Right atrium auricular region (tissue), 2 donors: Measurements from ENCODE around the gene CCDC116. TPM values are rescaled to one million over a fixed set of nuclear protein-coding genes. Genes with fewer than 3 reads are reported as not detected.

Source experiments
- DNase-seq: peaks from one replicate; pipeline ENCODE4 v3.0.0-alpha.2; 2019; ENCODE audit warnings: low spot score
- H3K27ac ChIP-seq, 2 donors: fragments of 200-600 bp; sonication (generic); 1 replicate in 1 of 2; 2 replicates in 1 of 2; pipeline ENCODE4 v1.5.1; 2016 to 2019
- H3K27me3 ChIP-seq, 2 donors: fragments of 200-600 bp; sonication (generic); one replicate each; pipeline versions ENCODE4 v1.5.1 to v1.6.0; 2017 to 2019
- H3K36me3 ChIP-seq: fragments of 200-600 bp; sonication (generic); one replicate; pipeline ENCODE4 v1.5.1; 2016
- H3K4me1 ChIP-seq, 2 donors: fragments of 200-600 bp; sonication (generic); one replicate each; pipeline versions ENCODE4 v1.5.1 to v1.6.0; 2017 to 2019
- H3K4me3 ChIP-seq, 2 donors: fragments of 200-600 bp; sonication (generic); 1 replicate in 1 of 2; 2 replicates in 1 of 2; pipeline ENCODE4 v1.5.1; 2017 to 2019; ENCODE audit warnings: mild to moderate bottlenecking in 1 of 2, moderate library complexity in 1 of 2
- H3K9me3 ChIP-seq, 2 donors: fragments of 200-600 bp; sonication (generic); one replicate each; pipeline ENCODE4 v1.5.1; 2019
- total RNA-seq, 2 donors: library from RNA; depleted of rRNA; stranded (reverse); fragments of >200 nt; gene quantifications; one replicate each; pipeline ENCODE4 v1.1.0, GENCODE V29; 2016
- TF ChIP-seq, protein P1 (sequence below), 2 donors: fragments of 200-600 bp; sonication (generic); IDR thresholded peaks; one replicate each; pipeline ENCODE4 v1.5.1; 2019; ENCODE audit warnings: antibody characterized with exemption in 2 of 2

The CCDC116 gene
- total RNA-seq, 2 donors from 2014 or later = not detected

DNA sequence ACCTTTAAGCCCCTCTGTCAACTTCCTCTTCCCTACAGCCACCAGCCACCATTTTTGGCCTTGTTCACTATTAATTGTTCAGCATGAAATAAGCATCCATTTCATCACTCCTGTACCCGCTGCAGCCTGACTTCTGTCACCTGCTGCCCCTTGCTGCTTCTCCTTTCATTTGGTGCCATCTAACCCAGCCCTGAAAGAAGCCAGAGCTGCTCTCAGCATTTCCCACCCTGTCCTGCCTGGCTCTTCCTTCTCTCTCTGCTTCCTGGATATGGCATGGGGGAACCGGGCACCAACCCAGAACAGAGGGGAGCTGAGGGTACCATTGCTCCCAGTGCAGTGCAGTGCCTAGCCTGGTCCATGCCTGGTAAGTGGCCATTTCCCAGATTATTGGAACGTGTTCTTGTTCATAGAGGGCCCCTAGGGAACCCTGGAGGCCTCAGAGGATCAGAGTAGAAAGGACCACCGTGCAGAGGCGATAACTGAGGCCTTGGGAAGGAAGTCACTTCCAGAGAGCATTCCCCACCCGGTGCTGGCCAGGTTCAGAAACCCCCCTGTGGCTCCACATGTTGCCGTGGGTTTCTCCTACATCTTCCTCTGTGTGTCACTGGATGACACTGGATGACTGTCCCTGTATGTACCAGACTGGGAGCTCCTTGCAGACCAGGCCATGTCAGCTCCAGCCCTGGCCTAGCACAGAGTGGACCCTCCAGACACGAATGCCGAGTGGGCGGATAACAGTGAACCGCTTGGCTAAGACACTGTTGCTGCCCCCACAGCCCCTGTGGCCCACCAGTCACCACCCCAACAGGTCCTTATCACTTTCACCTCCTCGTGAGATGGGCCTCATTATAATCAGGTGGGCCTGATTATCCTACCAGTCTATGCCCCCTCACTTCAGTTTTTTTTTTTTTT is 7.4 kb upstream of the CCDC116 start:
- H3K27ac ChIP-seq = no peak overlapping the region
- no peak overlapping the region for H3K4me3 ChIP-seq
- peaks cover 7% of the 10 kb centered on the region for H3K36me3 ChIP-seq
- no peaks in the 10 kb centered on the region for H3K27me3 ChIP-seq
- TF ChIP-seq, protein P1, sequence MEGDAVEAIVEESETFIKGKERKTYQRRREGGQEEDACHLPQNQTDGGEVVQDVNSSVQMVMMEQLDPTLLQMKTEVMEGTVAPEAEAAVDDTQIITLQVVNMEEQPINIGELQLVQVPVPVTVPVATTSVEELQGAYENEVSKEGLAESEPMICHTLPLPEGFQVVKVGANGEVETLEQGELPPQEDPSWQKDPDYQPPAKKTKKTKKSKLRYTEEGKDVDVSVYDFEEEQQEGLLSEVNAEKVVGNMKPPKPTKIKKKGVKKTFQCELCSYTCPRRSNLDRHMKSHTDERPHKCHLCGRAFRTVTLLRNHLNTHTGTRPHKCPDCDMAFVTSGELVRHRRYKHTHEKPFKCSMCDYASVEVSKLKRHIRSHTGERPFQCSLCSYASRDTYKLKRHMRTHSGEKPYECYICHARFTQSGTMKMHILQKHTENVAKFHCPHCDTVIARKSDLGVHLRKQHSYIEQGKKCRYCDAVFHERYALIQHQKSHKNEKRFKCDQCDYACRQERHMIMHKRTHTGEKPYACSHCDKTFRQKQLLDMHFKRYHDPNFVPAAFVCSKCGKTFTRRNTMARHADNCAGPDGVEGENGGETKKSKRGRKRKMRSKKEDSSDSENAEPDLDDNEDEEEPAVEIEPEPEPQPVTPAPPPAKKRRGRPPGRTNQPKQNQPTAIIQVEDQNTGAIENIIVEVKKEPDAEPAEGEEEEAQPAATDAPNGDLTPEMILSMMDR (IDR thresholded peaks at IDR 0.05) = no peak
- peaks cover 0 to 54% of the 10 kb centered on the region in 2 donors for H3K4me1 ChIP-seq
- DNase-seq = no peak
- no peaks in the 10 kb centered on the region for H3K9me3 ChIP-seq

DNA sequence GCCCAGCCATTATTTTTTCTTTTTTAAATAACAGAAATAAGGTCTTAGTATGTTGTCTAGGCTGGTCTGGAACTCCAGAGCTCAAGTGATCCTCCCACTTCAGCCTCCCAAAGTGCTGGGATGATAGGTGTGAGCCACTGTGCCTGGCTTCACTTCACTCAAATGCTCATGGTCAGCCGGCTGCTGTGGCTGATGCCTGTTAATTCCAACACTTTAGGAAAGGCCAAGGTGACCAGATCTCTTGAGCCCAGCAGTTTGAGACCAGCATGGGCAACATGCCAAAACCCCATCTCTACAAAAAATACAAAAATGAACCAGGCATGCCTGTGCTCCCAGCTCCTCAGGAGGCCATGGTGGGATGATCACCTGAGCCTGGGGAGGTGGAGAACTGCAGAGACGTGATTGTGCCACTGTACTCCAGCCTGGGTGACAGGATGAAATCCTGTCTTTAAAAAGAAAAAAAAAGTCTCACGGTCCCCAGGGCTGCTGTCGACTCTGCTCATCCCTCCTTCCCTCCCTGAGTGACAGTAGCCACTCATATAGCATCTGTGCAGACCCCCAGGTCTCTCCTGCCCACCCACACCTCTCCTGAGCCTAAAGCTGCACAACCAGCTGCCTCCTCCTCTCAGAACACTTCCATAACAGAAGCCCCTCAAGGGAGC is 6.4 kb upstream of the CCDC116 start:
- peaks cover 7% of the 10 kb centered on the region for H3K36me3 ChIP-seq
- no peak for DNase-seq
- H3K9me3 ChIP-seq = no peaks in the 10 kb centered on the region
- H3K4me1 ChIP-seq = peaks cover 0 to 45% of the 10 kb centered on the region in 2 donors
- TF ChIP-seq, protein P1 (IDR thresholded peaks at IDR 0.05) = no peak
- H3K27me3 ChIP-seq = no peaks in the 10 kb centered on the region
- no peak overlapping the region for H3K27ac ChIP-seq
- no peak overlapping the region for H3K4me3 ChIP-seq

DNA sequence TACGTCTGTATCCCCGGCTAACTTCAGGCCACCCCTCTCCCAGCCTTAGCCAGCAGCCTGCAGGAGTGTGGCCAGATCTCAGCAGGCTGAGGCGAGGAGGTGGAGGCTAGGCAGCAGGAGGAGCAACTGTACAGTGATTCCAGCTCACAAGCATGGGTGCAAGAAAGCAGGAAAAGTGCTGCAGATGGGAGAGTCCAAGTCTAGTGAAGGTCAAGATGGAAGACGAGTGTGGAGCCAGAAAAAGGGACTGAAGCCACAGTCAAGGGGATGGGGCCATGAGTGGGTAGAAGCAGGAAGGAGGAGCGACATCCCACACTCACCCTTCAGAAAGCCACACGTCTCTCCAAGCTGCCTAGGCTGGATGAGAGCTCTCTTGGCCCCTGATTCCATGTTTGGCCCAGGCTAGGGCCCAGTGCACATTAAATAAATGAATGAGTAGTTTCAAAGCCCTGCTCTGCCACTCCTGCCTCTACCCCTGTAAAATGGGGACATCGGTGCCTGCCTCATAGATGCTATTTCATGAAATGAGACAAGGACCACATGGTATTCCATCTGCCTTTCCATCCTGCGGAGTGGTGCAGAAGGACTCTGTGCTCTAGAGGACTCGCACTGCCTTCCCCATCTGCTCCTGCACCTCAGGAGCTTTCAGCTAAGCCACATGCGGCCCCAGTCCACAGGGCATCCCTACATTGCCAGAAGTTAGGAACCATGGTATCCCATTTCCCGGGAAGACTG is 5.7 kb upstream of the CCDC116 start:
- no peak for DNase-seq

DNA sequence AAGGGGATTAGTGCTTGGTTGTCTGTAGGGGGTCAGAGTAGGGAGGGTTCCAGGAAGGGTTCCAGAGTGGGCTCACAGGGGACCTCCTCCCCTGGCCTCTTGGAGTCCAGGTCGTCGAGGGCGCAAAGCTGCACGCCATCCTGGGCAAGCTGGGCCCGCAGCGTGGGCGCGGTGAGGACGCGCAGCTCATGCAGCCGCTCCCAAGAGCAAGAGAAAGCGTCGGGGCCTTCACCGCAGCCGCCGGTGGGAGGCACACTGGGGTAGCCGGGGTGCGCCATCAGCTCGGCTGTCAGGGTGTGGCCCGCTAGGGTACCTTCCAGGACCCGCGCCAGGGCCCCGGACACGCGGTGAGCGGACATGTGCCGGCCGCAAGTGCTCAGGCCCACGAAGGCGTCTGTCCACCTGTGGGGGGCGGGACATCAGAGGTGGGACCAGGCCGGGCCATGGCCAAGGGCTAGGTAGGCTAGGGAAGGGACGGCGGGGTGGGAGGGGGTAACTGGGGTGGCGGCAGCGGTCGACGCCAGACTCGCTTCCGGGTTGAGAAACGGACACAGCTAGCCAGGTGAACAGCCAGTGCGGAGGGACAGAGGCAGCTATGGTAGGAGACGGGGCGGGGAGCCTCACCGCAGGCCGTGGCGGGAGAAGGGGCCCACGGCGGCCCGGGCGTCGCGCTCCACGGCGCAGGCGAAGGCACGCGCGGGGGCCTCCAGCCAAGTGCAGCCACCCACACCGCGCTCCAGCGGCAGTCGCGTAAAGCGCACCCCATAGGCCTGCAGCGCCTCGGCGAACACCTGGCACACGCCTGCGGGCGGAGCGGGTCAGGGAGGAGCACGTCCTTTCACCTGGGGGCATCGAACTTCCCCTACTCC is 3.9 kb upstream of the CCDC116 start:
- peak overlapping the region; percentile 71 to 79 for H3K27ac ChIP-seq
- TF ChIP-seq, protein P1 (IDR thresholded peaks at IDR 0.05) = no peak
- H3K27me3 ChIP-seq = no peaks in the 10 kb centered on the region
- peak overlapping the region; percentile 66 to 89 for H3K4me3 ChIP-seq
- no peak for DNase-seq
- no peaks in the 10 kb centered on the region for H3K9me3 ChIP-seq
- H3K4me1 ChIP-seq = peaks cover 0 to 30% of the 10 kb centered on the region in 2 donors
- peaks cover 1% of the 10 kb centered on the region for H3K36me3 ChIP-seq

More for the DNA sequence above, 5.7 kb upstream of the CCDC116 start:
- no peak overlapping the region for H3K4me3 ChIP-seq
- H3K27ac ChIP-seq = no peak overlapping the region
- peaks cover 0 to 44% of the 10 kb centered on the region in 2 donors for H3K4me1 ChIP-seq
- no peaks in the 10 kb centered on the region for H3K9me3 ChIP-seq
- no peaks in the 10 kb centered on the region for H3K27me3 ChIP-seq
- TF ChIP-seq, protein P1 (IDR thresholded peaks at IDR 0.05) = no peak
- H3K36me3 ChIP-seq = peaks cover 7% of the 10 kb centered on the region
